B cell (primary cell): ENCODE measurements around the gene RPLP1. TPM values are rescaled to one million over a fixed set of nuclear protein-coding genes. Genes with fewer than 3 reads are reported as not detected.

Experiments used
- ATAC-seq: fragments of 200-7000 bp; cut with Tn5 transposase; one replicate; pipeline ENCODE4 v1.10.0; 2021; ENCODE audit warnings: low read depth, mild to moderate bottlenecking, moderate number of reproducible peaks, moderate library complexity
- CTCF ChIA-PET: fragments of 350-600 bp; sonication (Branson Sonifier 250); formaldehyde crosslinking; loops from one replicate; lab custom pipeline; 2021; ENCODE audit warnings: antibody characterized with exemption, inconsistent platforms; lab: Charles Lee
- POLR2A ChIA-PET: fragments of 350-600 bp; sonication (Branson Sonifier 250); formaldehyde crosslinking; loops from one replicate; lab custom pipeline; 2021; ENCODE audit warnings: antibody characterized with exemption; lab: Charles Lee
- DNase-seq: peaks from one replicate; pipeline ENCODE4 v3.0.0; 2013
- H2AFZ ChIP-seq: 2 replicates; pipeline ENCODE4 v1.6.1; 2012; ENCODE audit warnings: mild to moderate bottlenecking, low read depth, low read length; ENCODE audit not compliant: insufficient read depth, poor library complexity, severe bottlenecking
- H3K27ac ChIP-seq, 2 donors: 1 replicate in 1 of 2; 2 replicates in 1 of 2; pipeline ENCODE4 v1.5.1; 2012 to 2013; ENCODE audit warnings: low read length in 2 of 2, mild to moderate bottlenecking in 2 of 2, moderate library complexity in 1 of 2
- H3K27me3 ChIP-seq, 4 experiments: fragments of 200-600 bp in 1 of 4; sonication (generic) in 1 of 4; replicated peaks in 1 of 4; 1 replicate in 2 of 4; 2 replicates in 2 of 4; pipeline versions ENCODE4 v1.6.1 to v1.7.0; 2013 to 2016; ENCODE audit warnings: low read length in 3 of 4, mild to moderate bottlenecking in 2 of 4, mixed read lengths in 1 of 4, moderate library complexity in 1 of 4; ENCODE audit not compliant: insufficient read depth in 4 of 4, control insufficient read depth in 3 of 4; ENCODE audit errors: control extremely low read depth in 1 of 4
- H3K36me3 ChIP-seq, 2 experiments: replicated peaks in 1 of 2; 1 replicate in 1 of 2; 2 replicates in 1 of 2; pipeline versions ENCODE4 v1.6.1 to v1.7.1; 2013; ENCODE audit warnings: low read length in 1 of 2; ENCODE audit not compliant: insufficient read depth in 2 of 2, control insufficient read depth in 1 of 2; ENCODE audit errors: control extremely low read depth in 1 of 2, extremely low read depth in 1 of 2
- H3K4me1 ChIP-seq, 2 donors: fragments of 200-600 bp in 1 of 2; sonication (generic) in 1 of 2; 1 replicate in 1 of 2; 2 replicates in 1 of 2; pipeline versions ENCODE4 v1.5.1 to v1.6.1; 2013 to 2017; ENCODE audit warnings: low read length in 2 of 2; ENCODE audit not compliant: control insufficient read depth in 2 of 2, insufficient read depth in 2 of 2
- H3K4me2 ChIP-seq: replicated peaks from 2 replicates; pipeline ENCODE3; 2012; ENCODE audit warnings: mild to moderate bottlenecking, low read depth, low read length; ENCODE audit not compliant: poor library complexity, severe bottlenecking
- H3K4me3 ChIP-seq, 5 experiments: fragments of 200-600 bp in 1 of 5; sonication (generic) in 1 of 5; 1 replicate in 3 of 5; 2 replicates in 2 of 5; pipeline versions ENCODE4 v1.5.1 to v1.7.0; 2011 to 2016; ENCODE audit warnings: low read length in 4 of 5, mild to moderate bottlenecking in 4 of 5, low read depth in 2 of 5, control low read depth in 1 of 5, moderate library complexity in 1 of 5; ENCODE audit not compliant: insufficient read depth in 1 of 5; ENCODE audit errors: control extremely low read depth in 1 of 5, extremely low read depth in 1 of 5
- H3K79me2 ChIP-seq: fragments of 200-600 bp; sonication (generic); one replicate; pipeline ENCODE4 v1.6.0; 2016; ENCODE audit warnings: low read length; ENCODE audit not compliant: control insufficient read depth, insufficient read depth
- H3K9ac ChIP-seq: fragments of 200-600 bp; sonication (generic); 2 replicates; pipeline ENCODE4 v1.6.1; 2017; ENCODE audit warnings: mild to moderate bottlenecking, low read length, moderate library complexity
- H3K9me3 ChIP-seq, 3 donors: one replicate each; pipeline versions ENCODE4 v1.6.1 to v1.7.1; 2013; ENCODE audit warnings: low read length in 2 of 3; ENCODE audit not compliant: control insufficient read depth in 2 of 3, insufficient read depth in 1 of 3; ENCODE audit errors: control extremely low read depth in 1 of 3
- H4K20me1 ChIP-seq: 2 replicates; pipeline ENCODE4 v1.6.0; 2012; ENCODE audit warnings: mild to moderate bottlenecking, low read length; ENCODE audit not compliant: insufficient read depth, control insufficient read depth, poor library complexity, severe bottlenecking
- H3K27ac Mint-ChIP-seq: one replicate; pipeline ENCODE4 v1.8.0; 2021; ENCODE audit warnings: mixed read lengths
- H3K27me3 Mint-ChIP-seq: one replicate; pipeline ENCODE4 v1.8.0; 2021; ENCODE audit warnings: mixed read lengths
- H3K4me1 Mint-ChIP-seq: one replicate; pipeline ENCODE4 v1.8.0; 2021; ENCODE audit warnings: mixed read lengths
- H3K4me3 Mint-ChIP-seq: one replicate; pipeline ENCODE4 v1.8.0; 2021; ENCODE audit warnings: mixed read lengths
- H3K9me3 Mint-ChIP-seq: one replicate; pipeline ENCODE4 v1.8.0; 2022; ENCODE audit warnings: mixed read lengths; ENCODE audit not compliant: insufficient read depth
- CTCF ChIP-seq: fragments of 200-600 bp; IDR thresholded peaks from one replicate; pipeline ENCODE4 v1.8.0; 2022; ENCODE audit warnings: antibody characterized with exemption, mild to moderate bottlenecking
- EZH2 ChIP-seq: IDR thresholded peaks from 2 replicates; pipeline ENCODE4 v1.6.1; 2012; ENCODE audit warnings: borderline replicate concordance, low read depth, mild to moderate bottlenecking, moderate library complexity, low read length; ENCODE audit not compliant: insufficient read depth, poor library complexity, severe bottlenecking
- WGBS: methylation state at CpG from one replicate; pipeline ENCODE4 v1.1.5; 2013; ENCODE audit warnings: missing lambda C conversion rate; ENCODE audit not compliant: insufficient coverage; 5-methylcytosine and 5-hydroxymethylcytosine counted together
- intact Hi-C: fragments of 100-400 bp; cut with micrococcal nuclease; formaldehyde crosslinking; loops from one replicate; pipeline ENCODE4 v1.10.0; 2022
- polyA plus RNA-seq: library from polyadenylated mRNA; depleted of rRNA; stranded (reverse); fragments of >200 nt; gene quantifications from 2 replicates; pipeline ENCODE4 v1.2.3, GENCODE V29; 2012
- total RNA-seq, 2 donors: library from RNA; stranded (reverse); fragments of 120-200 nt in 1 of 2; gene quantifications; 1 replicate in 1 of 2; 2 replicates in 1 of 2; pipeline versions ENCODE4 v1.2.3 to v1.2.4, GENCODE V29; 2013 to 2022

Gene RPLP1
- total and polyA plus RNA-seq, 2 donors (not counting 1 experiment from before 2014, with no cell fraction given): 2,373 to 2,470 TPM

- TF ChIP-seq CTCF: no peak
- no peak for TF ChIP-seq EZH2
- Histone ChIP-seq H3K4me3 (no peak overlapping the region), H3K4me2 (no peak overlapping the region), H3K9ac (no peak overlapping the region), H3K9me3 (no peaks in the 10 kb centered on the region), H2AFZ (no peak overlapping the region), H3K79me2 (no peaks in the 10 kb centered on the region), H3K27ac (no peak overlapping the region), H3K27me3 (no peaks in the 10 kb centered on the region), H3K4me1 (no peaks in the 10 kb centered on the region), H4K20me1 (no peaks in the 10 kb centered on the region), H3K36me3 (no peaks in the 10 kb centered on the region)
- Mint-ChIP-seq H3K4me1 (no peaks in the 10 kb centered on the region), H3K27ac (no peak overlapping the region), H3K27me3 (no peaks in the 10 kb centered on the region), H3K4me3 (no peak overlapping the region), H3K9me3 (no peaks in the 10 kb centered on the region)
- intact Hi-C loops: no loop called here
- ATAC-seq: no peak
- no peak for DNase-seq
- ChIA-PET CTCF (interaction anchor here (0.5 kb wide), 1 partner anchor 193 kb away, joined by 3 read pairs; no protein-coding TSS in a partner anchor), POLR2A (no interaction called here)
- WGBS: no CpG with 5 or more reads among the region's 4 CpGs
Measured at GRCh38 chr15:69435985-69436384, 16.6 kb upstream of the RPLP1 start.

GRCh38 chr15:69436951-69437350 is 15.7 kb upstream of the RPLP1 start:
- POLR2A ChIA-PET: no interaction called here
- Histone ChIP-seq H3K27me3 (no peaks in the 10 kb centered on the region), H3K4me2 (no peak overlapping the region), H2AFZ (no peak overlapping the region), H4K20me1 (no peaks in the 10 kb centered on the region), H3K4me1 (no peaks in the 10 kb centered on the region), H3K79me2 (no peaks in the 10 kb centered on the region), H3K36me3 (no peaks in the 10 kb centered on the region), H3K4me3 (no peak overlapping the region), H3K9me3 (no peaks in the 10 kb centered on the region), H3K27ac (no peak overlapping the region), H3K9ac (no peak overlapping the region)
- CTCF ChIA-PET: no interaction called here
- WGBS: 100% methylated on average over 1 of the region's 4 CpGs
- DNase-seq (no peak), ATAC-seq (no peak)
- Mint-ChIP-seq H3K27ac (no peak overlapping the region), H3K4me1 (no peaks in the 10 kb centered on the region), H3K4me3 (no peak overlapping the region), H3K9me3 (no peaks in the 10 kb centered on the region), H3K27me3 (no peaks in the 10 kb centered on the region)
- TF ChIP-seq CTCF: no peak
- TF ChIP-seq EZH2: no peak
- intact Hi-C loops: no loop called here
